ENCODE data around the gene LRRC7.

LRRC7 gene

GRCh38 chr1:69533343-69533742, 34.4 kb upstream of the LRRC7 start:
- no peak overlapping the region for H3K27ac ChIP-seq
- TF ChIP-seq CTCF (conservative IDR thresholded peaks at IDR 0.05) = no peak
- TF ChIP-seq ZFX (IDR thresholded peaks at IDR 0.05) = no peak

GRCh38 chr1:69534829-69535228, 32.9 kb upstream of the LRRC7 start:
- no peak overlapping the region for H3K27ac ChIP-seq
- TF ChIP-seq CTCF (conservative IDR thresholded peaks at IDR 0.05) = no peak

- no peak overlapping the region for H3K27ac ChIP-seq
- TF ChIP-seq CTCF (conservative IDR thresholded peaks at IDR 0.05) = no peak
Observed at GRCh38 chr1:69535490-69535889, 32.2 kb upstream of the LRRC7 start.

- no peak for TF ChIP-seq ZFX (IDR thresholded peaks at IDR 0.05)
- TF ChIP-seq CTCF (conservative IDR thresholded peaks at IDR 0.05) = no peak
- no peak overlapping the region for H3K27ac ChIP-seq
Observed at GRCh38 chr1:69540052-69540451, 27.7 kb upstream of the LRRC7 start.

- H3K27ac ChIP-seq = no peak overlapping the region
Observed at GRCh38 chr1:69551476-69552324, 16.0 kb upstream of the LRRC7 start.

GRCh38 chr1:69553726-69554125, 14.0 kb upstream of the LRRC7 start:
- H3K27ac ChIP-seq = no peak overlapping the region
- TF ChIP-seq CTCF (conservative IDR thresholded peaks at IDR 0.05) (no peak), ZFX (IDR thresholded peaks at IDR 0.05) (no peak)

More at GRCh38 chr1:69551476-69552324, 16.0 kb upstream of the LRRC7 start:
- TF ChIP-seq ZFX (IDR thresholded peaks at IDR 0.05) = no peak

GRCh38 chr1:69568421-69569174, 876 bp downstream of the LRRC7 start:
- no peak overlapping the region; the same call in 1 of the 2 replicates for H3K27ac ChIP-seq
- no peak for TF ChIP-seq ZFX (IDR thresholded peaks at IDR 0.05)
- no peak for TF ChIP-seq CTCF (conservative IDR thresholded peaks at IDR 0.05)

Data from C4-2B (cell line).